ENCODE results near the gene HSD17B3. TPM values are rescaled to one million over a fixed set of nuclear protein-coding genes. Genes with fewer than 3 reads are reported as not detected.
A peak's percentile ranks its signal among the peaks of the same experiment; 100 is the strongest.

Gene HSD17B3
- total and polyA plus RNA-seq, 10 of the 15 experiments (the other 5 are each of a cell fraction or from before 2014, with no cell fraction given): not detected

DNA sequence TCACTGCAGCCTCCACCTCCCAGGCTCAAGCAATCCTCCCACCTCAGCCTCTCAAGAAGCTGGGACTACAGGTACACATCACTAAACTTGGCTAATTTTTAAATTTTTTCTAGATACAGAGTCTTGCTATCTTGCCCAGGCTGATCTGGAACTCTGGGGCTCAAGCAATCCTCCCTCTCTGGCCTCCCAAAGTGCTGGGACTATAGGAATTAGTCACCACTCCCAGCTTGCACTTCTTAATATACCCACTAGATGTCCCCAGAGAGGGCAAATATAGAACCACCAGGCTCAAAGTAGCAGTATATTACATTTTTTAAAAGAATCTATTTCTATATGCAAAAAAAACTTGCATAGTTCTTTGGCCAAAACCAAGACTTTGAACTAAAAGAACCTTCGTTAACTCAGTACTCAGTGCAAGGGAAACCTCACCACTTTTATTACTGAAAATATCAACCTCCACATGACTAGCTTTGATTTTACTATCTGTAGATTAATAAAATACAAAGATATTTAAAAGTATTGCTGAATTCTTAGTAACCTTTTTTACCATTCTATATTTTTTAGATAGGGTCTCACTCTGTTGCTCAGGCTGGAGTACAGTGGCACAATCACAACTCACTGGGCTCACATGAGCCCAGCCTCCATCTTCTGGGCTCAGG is 25.8 kb upstream of the HSD17B3 start (continued):
- TF ChIP-seq, protein P1, sequence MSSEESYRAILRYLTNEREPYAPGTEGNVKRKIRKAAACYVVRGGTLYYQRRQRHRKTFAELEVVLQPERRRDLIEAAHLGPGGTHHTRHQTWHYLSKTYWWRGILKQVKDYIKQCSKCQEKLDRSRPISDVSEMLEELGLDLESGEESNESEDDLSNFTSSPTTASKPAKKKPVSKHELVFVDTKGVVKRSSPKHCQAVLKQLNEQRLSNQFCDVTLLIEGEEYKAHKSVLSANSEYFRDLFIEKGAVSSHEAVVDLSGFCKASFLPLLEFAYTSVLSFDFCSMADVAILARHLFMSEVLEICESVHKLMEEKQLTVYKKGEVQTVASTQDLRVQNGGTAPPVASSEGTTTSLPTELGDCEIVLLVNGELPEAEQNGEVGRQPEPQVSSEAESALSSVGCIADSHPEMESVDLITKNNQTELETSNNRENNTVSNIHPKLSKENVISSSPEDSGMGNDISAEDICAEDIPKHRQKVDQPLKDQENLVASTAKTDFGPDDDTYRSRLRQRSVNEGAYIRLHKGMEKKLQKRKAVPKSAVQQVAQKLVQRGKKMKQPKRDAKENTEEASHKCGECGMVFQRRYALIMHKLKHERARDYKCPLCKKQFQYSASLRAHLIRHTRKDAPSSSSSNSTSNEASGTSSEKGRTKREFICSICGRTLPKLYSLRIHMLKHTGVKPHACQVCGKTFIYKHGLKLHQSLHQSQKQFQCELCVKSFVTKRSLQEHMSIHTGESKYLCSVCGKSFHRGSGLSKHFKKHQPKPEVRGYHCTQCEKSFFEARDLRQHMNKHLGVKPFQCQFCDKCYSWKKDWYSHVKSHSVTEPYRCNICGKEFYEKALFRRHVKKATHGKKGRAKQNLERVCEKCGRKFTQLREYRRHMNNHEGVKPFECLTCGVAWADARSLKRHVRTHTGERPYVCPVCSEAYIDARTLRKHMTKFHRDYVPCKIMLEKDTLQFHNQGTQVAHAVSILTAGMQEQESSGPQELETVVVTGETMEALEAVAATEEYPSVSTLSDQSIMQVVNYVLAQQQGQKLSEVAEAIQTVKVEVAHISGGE (CRISPR knock-in tag; IDR thresholded peaks at IDR 0.05): no peak
- TF ChIP-seq ZSCAN29 (IDR thresholded peaks at IDR 0.05) (no peak), WRNIP1 (IDR thresholded peaks at IDR 0.05; ENCODE audit: borderline replicate concordance, low read depth, low read length) (no peak), SMC3 (IDR thresholded peaks at IDR 0.05; ENCODE audit: borderline replicate concordance, low read length) (peak; percentile 73; the same call in 1 of the 2 replicates), CBFB (IDR thresholded peaks at IDR 0.05; ENCODE audit: low read depth) (no peak), CHD2 (IDR thresholded peaks at IDR 0.05; ENCODE audit: borderline replicate concordance, low read depth, low read length) (no peak), CBX3 (IDR thresholded peaks at IDR 0.05; ENCODE audit: borderline replicate concordance, low read depth) (no peak), RAD21 (IDR thresholded peaks at IDR 0.05; ENCODE audit: insufficient read depth, low read depth, low read length) (peak; percentile 77)
- TF ChIP-seq, protein P2, sequence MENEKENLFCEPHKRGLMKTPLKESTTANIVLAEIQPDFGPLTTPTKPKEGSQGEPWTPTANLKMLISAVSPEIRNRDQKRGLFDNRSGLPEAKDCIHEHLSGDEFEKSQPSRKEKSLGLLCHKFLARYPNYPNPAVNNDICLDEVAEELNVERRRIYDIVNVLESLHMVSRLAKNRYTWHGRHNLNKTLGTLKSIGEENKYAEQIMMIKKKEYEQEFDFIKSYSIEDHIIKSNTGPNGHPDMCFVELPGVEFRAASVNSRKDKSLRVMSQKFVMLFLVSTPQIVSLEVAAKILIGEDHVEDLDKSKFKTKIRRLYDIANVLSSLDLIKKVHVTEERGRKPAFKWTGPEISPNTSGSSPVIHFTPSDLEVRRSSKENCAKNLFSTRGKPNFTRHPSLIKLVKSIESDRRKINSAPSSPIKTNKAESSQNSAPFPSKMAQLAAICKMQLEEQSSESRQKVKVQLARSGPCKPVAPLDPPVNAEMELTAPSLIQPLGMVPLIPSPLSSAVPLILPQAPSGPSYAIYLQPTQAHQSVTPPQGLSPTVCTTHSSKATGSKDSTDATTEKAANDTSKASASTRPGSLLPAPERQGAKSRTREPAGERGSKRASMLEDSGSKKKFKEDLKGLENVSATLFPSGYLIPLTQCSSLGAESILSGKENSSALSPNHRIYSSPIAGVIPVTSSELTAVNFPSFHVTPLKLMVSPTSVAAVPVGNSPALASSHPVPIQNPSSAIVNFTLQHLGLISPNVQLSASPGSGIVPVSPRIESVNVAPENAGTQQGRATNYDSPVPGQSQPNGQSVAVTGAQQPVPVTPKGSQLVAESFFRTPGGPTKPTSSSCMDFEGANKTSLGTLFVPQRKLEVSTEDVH (IDR thresholded peaks at IDR 0.05; ENCODE audit: low read depth, partially characterized antibody): no peak
- TF ChIP-seq, protein P3, sequence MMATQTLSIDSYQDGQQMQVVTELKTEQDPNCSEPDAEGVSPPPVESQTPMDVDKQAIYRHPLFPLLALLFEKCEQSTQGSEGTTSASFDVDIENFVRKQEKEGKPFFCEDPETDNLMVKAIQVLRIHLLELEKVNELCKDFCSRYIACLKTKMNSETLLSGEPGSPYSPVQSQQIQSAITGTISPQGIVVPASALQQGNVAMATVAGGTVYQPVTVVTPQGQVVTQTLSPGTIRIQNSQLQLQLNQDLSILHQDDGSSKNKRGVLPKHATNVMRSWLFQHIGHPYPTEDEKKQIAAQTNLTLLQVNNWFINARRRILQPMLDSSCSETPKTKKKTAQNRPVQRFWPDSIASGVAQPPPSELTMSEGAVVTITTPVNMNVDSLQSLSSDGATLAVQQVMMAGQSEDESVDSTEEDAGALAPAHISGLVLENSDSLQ (IDR thresholded peaks at IDR 0.05): no peak
